PC-9 (cell line): ENCODE results near the gene AADACL4.

Experiments used
- CTCF ChIP-seq: fragments of 200-600 bp; sonication (generic); conservative IDR thresholded peaks from 2 replicates; pipeline ENCODE4 v1.6.1; 2017; ENCODE audit warnings: mixed run types, antibody characterized with exemption, mild to moderate bottlenecking, moderate library complexity
- EZH2 ChIP-seq: fragments of 200-600 bp; sonication (generic); IDR thresholded peaks from 2 replicates; pipeline ENCODE4 v1.8.0; 2017; ENCODE audit warnings: antibody characterized with exemption, low read depth

GRCh38 chr1:12617901-12618660 is 25.8 kb upstream of the AADACL4 start, which contains the start of gene DHRS3:
- TF ChIP-seq CTCF (no peak), EZH2 (no peak)
